Activated CD4-positive, alpha-beta T cell treated with anti-CD3 and anti-CD28 coated beads, Interleukin-2, amount 50 U/mL, for 4 hours (primary cell): Measurements from ENCODE around the gene RAB38.

Source experiments
- DNase-seq, 2 experiments: peaks; one replicate each; pipeline ENCODE4 v3.0.0-alpha.2; 2020

Gene RAB38

GRCh38 chr11:88169471-88169870, 5.8 kb downstream of the RAB38 start:
- DNase-seq = no peak

- no peak for DNase-seq
These were observed 7.4 kb downstream of the RAB38 start for GRCh38 chr11:88167853-88168252.

GRCh38 chr11:88164806-88165585, 10.2 kb downstream of the RAB38 start:
- DNase-seq = no peak

- DNase-seq = no peak
These were observed 10.9 kb downstream of the RAB38 start for GRCh38 chr11:88164320-88164719.

DNA sequence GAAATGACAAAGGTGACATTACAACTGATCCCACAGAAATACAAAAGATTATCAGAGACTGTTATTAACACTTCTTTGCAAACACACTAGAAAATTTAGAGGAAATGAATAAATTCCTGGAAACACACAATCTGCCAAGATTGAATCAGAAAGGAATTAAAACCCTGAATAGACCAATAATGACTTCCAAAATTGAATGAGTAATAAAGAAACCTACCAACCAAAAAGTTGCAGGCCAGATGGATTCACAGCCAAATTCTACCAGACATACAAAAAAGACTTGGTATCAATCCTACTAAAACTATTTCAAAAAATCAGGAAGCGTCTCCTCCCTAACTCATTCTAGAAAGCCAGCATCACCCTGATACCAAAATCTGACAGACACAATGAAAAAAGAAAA, 17.2 kb downstream of the RAB38 start:
- DNase-seq = no peak

- DNase-seq = no peak
These were observed 17.9 kb downstream of the RAB38 start for GRCh38 chr11:88157370-88157769.

- DNase-seq = no peak
These were observed 22.9 kb downstream of the RAB38 start for GRCh38 chr11:88152381-88152780.

GRCh38 chr11:88151709-88152265, 23.5 kb downstream of the RAB38 start:
- DNase-seq = no peak

- DNase-seq = no peak
These were observed 29.1 kb downstream of the RAB38 start for GRCh38 chr11:88146106-88146505.

DNA sequence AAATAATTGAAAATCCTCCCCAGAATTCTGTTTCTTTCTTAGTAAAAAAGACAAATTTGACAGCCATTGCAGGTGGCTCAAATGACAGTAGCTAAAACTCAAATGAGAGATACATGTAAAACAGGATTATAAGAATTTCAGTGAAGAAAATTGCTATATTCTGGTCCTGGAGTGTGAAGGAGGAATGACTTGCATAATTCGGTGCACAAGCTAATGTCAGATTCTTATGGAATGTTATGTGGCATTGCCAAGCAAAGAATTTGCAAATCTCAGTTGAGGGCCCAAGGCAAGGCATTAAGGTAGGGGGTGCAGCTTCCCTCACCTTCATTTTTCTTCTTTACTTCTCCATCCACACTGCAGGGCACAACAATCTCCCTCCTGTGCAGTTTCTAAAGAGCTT, 35.4 kb downstream of the RAB38 start:
- DNase-seq = no peak

DNA sequence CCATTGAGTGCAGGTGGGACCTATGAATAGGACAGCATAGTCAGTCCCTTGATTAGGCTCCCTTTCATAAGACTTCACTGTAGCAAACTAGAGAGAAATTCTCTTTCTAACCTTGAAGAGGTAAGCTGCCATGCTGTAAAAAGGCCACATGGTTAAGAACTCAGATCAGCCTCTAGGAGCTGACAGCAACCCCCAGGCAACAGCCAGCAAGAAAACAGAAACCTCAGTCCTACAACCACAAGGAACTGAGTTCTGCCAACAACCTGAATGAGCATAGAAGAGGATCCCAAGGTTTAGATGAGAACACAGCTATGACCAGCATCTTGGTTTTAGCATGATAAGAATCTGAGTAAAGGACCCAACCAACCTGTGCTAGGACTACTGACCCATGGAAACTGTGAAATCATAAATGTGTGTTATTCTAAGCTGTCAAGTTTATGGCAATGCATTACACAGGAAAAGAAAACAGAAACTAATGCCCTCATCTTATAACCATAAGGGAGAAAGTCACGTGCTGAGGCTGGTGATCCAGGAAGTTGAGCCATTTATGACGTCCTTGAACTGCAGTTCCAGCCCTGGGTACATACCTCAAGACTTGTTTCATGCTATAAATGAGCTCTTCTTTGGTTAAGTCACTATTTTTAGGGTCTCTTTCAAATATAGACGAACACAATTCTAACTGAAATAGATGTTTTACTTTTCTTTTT, 43.3 kb downstream of the RAB38 start:
- DNase-seq = no peak

GRCh38 chr11:88122956-88123355, 52.3 kb downstream of the RAB38 start:
- DNase-seq = no peak

- no peak for DNase-seq
These were observed 55.7 kb downstream of the RAB38 start for GRCh38 chr11:88119561-88119960.

DNA sequence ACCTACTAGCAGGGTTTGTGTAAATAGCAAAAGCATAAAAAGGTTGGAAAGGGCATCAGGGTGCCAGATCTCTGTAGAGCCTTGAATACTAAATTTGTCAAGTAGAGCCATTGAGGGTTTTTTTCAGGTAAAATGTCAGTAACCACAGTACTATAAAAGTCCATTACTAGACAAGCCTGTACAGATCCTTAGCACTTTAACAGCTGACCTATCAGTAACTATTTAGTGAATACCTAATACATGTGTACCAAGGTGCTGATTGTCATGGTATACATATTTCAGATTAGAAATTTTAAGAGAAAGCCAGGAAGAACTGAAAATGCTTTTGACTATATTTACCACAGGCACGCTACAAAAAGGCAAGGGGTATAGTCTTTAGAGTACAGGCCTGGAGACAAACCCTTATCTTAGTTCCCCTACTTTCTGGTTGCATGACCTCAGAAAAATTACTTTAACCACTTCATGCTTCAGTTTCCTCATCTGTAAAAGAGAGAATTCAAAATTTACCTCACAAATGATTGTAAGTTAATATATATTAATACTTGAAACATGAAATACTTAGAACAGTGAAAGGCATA, 57.9 kb downstream of the RAB38 start:
- DNase-seq = no peak

DNA sequence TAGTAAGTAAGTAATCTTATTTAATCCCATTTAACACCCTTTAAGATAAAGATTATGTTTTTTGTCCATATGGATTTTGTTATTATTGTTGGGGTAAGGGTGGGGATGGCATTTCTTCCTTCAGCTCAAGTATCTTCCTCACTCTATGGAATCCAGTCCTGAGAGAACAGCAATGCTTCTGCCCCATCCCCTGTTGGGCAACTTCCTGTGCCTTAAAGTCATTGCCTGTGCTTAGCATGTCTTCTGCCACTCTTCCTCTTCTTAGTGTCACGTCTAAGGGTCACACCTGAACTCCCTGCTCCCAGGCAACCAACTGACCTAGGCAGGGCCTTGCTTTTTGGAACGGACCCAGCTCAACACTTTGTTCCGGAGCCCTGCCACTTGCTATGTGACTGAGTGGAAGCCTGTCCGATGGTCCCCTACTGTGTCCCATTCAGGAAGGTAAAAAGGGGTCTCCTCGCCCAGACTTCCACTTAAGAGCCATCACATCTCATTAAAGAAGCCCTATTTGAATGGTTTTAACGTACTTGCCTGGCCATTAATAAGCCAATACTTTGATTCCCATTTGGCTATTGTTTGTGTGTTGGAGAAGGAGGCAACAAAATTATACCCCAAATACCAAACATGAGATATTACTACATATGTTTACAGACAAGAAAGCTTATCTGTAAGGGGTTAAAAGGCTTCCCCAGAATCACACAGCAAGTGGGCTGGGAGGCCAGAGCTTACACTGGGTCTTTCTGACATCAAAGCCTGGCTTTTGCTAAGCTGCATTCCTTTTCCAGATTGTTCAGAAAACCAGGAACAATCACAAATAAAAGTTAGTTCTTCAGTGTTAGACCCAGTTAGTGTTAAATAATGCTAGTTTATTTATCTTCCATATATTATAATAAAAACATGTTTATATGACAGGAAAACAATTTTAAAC, 59.2 kb downstream of the RAB38 start:
- no peak for DNase-seq

GRCh38 chr11:88114486-88115045, 60.7 kb downstream of the RAB38 start:
- no peak for DNase-seq

GRCh38 chr11:88106666-88107065, 68.6 kb downstream of the RAB38 start:
- DNase-seq = no peak

DNA sequence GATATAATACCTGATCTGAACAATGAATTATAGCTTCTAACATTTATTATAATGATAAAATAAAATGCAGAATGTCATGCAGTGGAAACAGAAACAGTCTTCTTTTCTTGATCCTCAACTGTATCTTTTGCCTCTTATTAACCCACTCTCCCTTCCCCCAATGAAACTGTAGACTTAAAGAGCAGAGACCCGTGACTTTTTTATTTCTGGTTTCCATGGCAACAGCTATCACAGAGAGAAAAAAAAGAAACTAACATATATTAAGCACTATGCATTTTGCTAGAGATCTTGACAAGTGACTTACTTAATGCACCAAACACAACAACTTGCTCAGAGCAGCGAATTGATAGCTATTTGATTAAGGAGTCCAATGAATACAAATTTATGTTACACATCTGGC, 69.3 kb downstream of the RAB38 start:
- no peak for DNase-seq

- DNase-seq = no peak
These were observed 69.7 kb downstream of the RAB38 start for GRCh38 chr11:88105526-88105925.

- no peak for DNase-seq
These were observed 70.8 kb downstream of the RAB38 start for GRCh38 chr11:88104408-88104807.

DNA sequence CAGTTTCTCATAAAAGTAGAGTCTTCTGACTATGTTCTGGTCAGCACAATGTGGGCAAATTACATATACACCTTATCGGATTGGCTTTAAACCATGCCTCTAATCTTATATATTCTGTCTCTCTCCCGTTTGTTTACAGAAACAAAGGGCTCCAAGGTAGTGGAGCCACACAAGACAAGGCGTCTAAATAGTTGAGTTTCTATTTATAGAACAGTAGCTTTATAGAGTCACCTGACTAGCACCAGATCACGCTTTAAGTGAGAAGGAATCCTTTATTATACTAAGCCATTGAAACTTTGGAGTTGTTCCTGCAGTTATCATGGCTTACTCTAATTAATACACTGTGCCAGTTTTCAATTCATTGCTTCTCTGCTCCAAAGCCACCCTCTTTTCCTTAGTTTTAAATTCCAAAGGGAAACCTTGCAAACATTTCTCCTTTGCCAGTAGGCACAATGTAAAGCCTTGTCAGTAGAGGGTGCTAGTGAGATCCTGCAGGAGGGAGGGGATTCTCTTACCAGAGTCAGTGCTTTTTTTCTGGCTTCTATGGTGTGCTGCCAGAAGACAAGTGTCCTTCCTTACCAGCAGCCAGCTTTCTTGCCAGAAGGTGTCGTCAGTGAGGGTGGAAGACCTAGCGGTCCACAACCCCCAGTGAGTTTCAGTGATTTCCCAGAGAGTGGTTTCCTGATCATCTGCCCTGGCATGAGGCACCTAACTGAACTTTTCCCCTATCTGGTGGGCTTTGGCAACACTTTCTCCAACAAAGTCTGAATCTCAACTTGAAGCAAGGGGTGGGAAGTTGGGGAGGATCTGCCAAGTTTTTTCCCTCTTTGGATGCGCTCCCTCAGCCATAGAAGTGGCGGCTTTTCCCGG, 71.7 kb downstream of the RAB38 start:
- no peak for DNase-seq

- no peak for DNase-seq
These were observed 72.7 kb downstream of the RAB38 start for GRCh38 chr11:88102598-88102934.
